HG03060 (cell line): ENCODE data around the gene TACC2.

Source experiments
- ATAC-seq: cut with Tn5 transposase; IDR thresholded peaks from one replicate; pipeline ENCODE4 v1.9.1; 2021; ENCODE audit warnings: low read depth, moderate number of reproducible peaks; ENCODE audit not compliant: unreplicated experiment

The TACC2 gene

DNA sequence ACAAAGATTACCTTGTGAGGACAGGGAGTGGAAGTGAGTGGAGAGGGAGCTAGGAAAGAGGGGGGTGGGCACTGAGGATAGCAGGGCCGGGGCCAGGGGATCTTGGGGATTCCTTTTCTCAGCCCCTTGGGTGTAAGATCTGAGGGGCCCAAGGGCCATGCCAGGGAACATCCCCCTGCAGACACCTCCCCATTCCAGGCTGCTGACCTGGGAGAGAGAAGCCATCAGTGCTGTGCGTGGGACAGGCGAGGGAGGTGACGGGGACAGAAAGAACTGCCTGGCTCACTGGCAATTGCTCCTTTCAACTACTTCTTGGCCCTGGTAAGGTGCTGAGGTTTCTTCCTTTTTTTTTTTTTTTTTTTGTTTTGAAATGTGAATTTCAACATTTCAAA, 270.1 kb downstream of the TACC2 start:
- ATAC-seq = no peak

DNA sequence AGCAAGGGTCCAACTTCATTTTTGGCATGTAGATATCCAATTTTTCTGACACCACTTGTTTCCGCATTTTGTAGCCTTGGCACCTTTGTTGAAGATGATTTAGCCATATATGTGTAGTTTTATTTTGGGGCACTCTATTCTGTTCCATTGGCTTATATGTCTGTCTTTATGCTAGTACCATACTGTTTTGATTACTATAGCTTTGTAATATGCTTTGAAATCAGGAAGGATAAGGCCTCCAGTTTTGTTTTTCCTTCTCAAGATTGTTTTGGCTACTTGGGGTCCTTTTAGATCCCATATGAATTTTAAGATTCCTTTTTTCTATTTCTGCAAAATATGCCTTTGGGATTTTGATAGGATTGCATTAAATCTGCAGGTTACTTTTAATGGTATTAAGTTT, 272.6 kb downstream of the TACC2 start:
- ATAC-seq = no peak

DNA sequence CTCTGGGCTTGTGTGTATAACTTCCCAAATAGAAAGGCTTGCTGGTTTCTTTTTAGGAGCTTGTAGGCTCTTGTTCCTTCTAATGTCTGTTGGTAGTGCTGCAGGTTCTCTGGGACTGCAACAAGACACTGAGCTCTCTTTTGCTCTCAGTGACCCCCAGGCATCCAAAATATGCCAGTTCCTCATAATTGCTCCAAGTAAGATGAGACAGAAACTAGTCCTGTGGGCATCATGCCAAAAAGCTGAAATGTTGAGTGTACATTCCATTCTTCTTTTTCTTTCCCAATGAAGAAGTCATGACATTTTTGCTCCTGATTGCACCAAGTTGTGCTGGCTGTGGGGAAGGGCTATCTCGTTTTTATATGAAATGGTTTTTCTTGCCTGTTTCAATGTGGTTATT, 275.0 kb downstream of the TACC2 start:
- no peak for ATAC-seq

DNA sequence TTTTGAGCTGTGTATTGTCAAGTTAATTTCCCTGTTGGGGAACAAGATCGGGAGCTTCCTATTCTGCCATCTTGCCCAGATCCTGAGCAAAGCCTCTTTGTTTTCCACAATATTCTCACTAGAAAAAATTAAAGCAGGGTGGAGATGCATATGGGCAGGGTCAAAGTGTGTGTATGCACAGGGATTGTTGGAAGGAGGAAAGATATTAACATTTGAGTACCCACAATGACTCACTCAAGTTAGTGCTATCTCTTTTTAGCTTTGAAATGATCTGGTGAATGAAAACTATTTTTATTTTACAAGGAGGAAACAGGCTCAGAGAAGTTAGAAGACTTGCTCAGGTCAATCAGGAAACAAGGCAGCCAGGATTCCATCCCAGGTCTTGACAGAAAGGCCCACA, 275.5 kb downstream of the TACC2 start:
- no peak for ATAC-seq

DNA sequence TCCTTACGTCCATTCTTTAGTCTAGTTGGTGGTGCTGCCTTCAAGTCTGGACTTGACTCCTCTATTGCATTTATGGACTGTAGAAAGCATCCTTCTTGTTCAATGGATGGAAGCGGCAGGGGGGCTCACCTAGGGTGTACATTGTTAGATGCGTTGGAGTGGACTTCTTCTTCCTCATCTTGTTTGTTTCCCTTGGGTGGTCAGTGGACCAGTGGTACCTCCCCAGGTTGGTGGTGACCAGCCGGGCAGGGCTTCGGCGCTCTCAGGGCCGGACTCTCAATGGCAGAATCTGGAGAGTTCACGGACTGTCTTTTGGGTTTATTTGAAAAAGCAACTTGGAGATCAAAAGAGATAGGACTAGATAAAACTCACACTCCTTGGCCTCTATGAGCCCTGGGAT, 276.0 kb downstream of the TACC2 start:
- no peak for ATAC-seq

DNA sequence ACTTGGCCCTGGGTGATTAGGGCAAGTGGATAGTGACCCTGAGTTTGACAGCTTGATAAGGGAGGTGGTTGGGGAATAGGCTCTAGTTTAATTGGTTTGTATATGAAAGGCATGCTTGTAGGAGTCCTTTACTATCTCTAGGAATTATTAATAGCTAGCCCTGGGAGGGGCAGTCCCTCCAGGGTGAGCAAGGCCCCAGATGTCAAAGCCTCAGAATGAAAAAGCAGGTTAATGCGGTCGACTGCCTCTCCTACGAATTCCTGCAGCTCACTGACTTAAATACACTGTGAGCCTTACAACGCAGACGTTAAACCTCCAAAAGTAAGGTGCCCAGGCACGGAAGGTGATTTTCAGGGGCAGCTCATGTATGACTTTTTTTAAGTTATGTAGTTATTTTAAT, 276.9 kb downstream of the TACC2 start:
- ATAC-seq = no peak

DNA sequence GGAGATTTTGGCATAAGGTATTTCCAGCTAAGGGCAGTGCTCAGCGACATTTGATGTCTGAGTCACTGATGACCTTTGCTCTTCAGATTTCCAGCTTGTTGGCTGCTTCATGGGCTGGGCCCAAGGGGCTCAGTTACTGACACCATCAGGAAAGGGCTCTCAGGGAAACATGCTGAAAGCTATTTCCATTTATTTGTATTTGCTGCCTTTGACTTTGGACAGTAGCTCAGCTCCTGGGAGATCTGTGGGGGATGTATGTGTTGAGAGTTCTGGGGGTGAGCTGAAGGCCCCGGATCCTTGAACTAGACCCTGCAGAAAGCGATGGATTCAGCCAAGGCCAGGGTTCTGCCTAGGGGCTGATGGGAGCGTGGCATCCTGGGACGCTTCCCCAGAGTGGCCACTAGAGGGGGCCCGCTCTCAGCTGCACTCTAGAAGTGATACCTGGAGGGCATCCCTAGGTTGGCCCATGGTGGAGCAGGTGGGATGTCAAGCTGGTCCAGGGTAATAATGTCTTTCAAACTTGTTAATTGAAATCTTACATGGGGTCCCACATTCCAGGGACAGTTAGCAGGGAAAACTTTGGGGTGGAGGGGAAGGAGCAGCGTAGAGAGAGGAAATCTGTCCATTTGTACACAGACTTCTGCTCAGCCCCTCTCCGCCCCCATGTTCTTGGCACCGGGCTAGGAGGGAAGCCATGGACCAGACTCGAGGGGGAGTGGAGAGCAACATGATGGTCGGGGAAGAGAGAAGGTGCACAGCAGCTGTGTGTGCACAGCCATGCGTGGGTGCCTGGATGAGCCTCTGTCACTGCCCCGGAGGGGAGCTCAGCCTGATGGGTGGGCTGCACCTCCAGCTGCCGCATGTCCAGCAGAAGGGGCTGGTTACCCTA, 279.1 kb downstream of the TACC2 start:
- peak; percentile 65 for ATAC-seq

DNA sequence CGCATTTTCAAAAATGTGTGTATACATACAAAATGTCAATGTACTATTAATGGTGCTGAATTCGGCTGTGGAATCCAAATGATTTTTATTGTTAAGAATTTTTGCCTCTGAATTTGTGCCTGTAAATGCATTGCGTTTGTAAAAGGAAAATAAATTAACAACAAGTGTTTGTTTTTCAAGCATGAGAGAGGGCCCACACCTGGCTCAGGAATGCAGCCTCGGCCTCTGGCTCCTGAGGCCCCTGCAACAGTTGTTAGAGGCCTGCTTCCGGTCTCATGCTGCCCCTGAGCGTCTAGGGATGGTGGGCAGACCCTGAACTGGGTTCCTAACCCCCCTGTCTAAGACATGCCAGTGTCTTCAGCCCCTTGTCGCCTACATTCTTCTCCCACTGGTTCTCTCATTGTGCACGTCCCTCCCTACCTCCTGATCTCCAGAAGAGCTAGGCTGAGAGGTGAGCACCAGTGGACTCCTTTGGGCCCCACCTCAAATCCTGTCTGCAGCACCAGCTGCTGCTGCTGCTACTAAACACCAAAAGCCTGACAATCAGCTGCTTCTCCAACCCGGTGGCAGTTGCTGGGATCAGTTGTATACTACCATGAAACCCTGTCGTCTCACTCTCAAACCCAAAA, 280.2 kb downstream of the TACC2 start:
- no peak for ATAC-seq

DNA sequence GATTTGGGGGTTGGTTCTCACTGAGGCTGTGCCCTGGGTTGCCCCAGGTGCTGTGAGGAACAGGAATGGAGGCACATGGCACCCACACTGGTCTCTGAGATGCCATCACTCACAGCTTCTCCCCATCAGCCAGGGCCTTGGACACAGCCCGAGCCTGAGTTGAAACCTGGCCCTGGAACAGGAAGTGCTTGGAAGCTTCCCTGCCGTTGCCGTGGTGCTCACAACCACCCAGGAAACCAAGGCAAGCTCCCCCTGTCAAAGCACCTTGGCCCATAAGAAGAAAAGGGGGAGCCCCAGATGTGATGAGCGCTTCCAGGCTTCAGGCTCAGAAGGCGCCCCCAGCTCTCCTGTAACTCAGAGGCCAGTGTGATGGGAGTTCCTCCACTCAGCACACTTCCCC, 282.1 kb downstream of the TACC2 start, which contains the start of gene BTBD16:
BTBD16 (plus strand) TSS at position 221 of the 400 bp plus-strand sequence. CDS start 3,786 bp downstream, outside the sequence.
- no peak for ATAC-seq

DNA sequence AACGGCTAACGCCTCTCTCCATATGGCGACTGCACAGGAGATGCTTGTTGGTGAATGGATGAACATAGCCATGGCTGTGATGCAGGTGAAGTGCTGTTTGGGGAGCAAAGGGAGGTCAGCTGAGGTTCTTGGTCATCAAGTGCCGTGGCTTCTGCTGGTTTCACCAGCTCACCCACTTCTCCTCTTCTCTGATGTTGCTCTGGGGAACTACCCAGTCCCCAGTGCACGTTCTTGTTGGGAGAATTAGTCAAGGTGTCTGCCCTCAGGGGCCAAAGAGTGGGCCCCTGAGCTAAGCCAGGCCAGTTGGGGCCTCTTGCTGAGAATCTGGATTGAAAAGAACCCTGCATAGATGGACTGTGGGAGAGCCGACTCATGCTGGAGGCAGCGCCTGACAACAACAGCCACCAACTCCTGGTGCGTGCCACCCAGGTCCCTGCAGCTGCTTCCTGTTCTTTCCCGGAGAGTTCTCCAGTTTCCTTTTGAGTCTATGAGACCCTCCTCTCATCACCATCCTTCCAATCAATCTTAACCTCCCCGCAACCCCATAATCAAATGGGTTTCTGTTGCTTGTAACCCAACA, 285.1 kb downstream of the TACC2 start:
- no peak for ATAC-seq

DNA sequence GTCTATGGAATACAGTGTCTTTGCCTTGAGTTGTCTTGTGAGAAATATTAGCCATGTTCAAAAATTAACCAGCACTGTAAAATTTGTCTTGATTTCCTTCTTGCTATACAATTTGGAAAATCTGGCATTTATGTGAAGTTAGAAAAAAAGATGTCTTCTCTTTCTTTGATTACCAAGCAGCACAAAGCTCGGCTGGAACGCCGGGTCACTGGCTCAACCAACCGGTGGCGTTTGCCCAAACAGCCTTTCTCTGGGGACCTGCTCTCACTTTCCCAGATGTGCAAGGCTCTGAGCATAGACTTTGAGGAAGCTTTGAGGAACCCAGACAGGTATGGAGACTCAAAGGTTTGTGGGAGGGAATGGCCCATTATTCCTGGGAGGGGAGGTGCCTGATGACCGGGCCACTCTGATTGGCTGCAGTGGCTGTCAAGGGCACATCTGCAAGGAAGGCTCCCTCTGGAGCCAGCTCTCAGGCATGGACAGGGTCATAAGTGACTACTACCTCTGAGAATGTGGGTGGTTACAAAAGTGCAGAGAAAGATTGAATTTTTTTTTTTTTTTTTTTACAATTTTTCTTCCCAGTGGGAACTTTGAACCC, 287.7 kb downstream of the TACC2 start:
- no peak for ATAC-seq

DNA sequence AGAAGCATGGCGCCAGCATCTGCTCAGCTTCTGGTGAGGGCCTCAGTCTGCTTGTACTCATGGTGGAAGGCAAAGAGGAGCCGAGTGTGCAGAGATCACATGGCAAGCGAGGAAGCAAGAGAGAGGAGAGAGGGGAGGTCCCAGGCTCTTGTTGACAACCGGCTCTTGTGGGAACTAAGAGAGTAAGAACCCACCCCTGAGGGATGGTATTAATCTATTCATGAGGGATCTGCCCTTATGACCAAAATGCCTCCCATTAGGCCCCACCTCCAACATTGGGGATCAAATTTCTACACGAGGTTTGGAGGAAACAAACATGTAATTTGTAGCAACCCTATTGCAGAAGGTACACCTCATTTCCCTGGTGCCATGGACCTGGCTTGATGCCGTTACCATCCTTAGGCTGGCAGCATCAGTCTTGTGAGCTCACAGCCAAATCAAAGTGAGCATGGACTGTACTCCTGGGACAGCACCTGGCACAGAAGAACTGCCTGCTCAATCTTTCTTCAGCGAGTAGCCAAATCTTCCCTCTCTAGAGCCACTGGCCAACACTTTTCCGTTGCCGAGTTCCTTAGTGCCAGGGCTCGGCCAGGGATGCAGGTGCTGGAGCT, 288.7 kb downstream of the TACC2 start:
- ATAC-seq = no peak

DNA sequence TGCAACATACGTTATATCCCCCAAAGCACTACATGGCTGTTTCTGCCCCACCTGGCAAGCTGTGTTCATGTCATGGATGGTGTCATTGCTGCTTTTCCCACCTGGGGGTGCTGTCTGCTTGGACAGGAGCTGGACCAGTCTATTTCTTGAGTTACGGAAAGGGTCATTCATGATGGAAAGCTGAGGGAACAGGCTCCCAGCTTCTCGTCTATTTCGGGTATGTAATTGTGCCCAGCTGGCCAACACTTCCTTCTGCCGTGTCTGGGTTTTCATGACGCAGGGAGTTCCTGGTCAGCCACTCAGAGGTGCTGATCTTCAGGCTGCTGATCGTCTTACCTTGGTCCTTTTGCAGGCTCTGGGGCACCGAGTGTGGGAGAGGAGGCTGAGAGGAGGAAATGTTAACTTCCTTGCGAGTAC, 290.8 kb downstream of the TACC2 start:
- ATAC-seq = no peak

DNA sequence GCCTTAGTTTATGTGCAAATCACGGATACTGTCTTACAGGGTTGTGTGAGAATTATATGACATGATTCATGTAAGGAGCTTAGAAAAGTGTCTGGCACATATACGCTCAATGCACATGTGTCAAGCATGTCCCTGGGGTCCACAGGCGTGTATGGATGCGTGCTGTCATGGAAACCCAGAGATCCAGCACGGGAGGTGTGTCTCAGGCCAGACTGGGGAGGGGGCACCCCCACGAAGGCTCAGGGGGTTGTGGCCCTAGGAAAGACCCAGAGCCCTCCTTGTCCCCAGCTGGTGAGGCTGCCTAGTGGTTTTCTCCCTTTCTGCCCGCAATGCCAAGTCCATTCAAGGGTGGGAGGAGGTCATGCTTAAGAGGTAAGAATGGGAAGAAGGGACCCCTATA, 291.2 kb downstream of the TACC2 start:
- ATAC-seq = no peak

DNA sequence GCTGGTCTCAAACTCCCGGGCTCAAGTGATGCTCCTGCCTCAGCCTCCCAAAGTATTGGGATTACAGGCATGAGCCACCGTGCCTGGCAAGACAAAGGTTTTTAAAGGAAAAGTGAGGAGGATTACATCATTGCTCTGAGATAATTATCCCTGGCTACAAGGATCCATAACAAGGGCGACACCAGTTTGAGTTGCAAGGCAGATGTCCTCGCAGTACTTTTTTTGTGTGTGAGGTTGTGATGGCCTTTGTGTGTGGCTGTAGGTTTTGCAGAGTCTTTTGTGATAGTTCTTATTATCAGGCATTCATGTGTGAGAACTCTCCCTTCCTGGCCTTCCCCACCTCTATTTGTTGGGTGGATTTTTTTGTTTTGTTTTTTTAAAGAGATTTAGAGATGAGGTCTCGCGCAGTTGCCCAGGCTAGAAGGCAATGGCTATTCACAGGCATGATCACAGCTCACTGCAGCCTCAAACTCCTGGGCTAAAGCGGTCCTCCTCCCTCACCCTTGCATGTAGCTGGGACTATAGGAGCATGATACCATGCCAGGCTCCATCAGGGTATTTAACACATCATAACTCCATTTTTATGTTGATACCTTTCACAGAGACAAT, 292.2 kb downstream of the TACC2 start:
- no peak for ATAC-seq

DNA sequence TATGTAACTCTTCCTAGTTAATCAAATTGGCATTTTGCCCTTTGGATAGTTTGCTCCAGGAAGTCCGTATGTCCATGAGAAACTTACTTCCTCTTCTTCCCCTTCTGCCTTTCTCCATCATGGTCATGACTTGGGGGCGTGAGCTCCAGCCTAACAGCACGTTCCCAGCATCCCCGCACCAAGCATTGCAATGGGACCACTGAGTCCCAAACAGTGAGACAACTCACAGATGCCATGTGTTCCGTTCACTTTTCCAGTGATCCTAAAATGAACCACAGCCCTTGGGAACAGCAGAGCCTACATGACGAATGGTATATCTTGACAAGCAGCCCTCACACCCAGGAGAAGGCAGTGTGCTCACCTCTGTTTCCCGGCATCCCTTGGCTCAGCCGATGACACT, 292.8 kb downstream of the TACC2 start:
- no peak for ATAC-seq

DNA sequence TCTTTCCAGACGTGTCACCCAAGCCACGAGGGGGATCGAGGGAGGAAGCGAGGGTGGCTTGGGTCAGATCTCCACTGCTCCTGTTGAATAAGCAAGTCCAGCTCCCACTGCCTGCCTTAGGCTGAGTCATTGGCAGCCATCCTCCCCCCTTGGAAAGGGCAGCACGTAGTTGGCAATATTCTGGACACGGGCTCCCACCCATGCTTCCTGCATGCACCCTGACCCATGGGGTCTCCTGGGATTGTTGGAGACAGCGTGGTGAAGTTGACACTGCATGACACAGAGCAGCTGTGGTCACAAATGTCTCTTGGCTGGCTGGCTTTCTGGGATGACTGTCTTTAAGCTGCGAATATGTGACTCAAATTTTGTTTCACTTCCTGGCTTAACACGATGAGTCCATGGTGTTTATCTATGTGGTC, 293.3 kb downstream of the TACC2 start:
- no peak for ATAC-seq

DNA sequence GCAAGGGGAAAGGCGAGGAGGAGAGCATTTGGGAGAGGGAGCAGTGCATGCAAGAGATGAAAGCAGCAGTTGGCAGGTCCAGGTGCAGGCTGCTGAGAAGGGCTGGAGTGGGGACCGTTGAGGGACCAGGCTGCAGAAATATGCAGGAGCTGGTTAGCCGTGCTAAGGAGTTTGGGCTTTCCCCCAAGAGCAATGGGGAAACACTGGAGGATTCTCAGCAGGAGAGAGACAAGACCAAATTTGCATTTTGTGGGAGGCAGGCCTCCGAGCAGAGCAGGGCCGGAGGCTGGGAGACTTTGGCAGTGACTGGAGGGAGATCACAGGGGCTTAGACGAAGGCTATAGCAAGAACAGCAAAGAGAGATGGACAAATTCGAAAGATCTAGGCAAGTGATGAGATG, 293.9 kb downstream of the TACC2 start:
- no peak for ATAC-seq

DNA sequence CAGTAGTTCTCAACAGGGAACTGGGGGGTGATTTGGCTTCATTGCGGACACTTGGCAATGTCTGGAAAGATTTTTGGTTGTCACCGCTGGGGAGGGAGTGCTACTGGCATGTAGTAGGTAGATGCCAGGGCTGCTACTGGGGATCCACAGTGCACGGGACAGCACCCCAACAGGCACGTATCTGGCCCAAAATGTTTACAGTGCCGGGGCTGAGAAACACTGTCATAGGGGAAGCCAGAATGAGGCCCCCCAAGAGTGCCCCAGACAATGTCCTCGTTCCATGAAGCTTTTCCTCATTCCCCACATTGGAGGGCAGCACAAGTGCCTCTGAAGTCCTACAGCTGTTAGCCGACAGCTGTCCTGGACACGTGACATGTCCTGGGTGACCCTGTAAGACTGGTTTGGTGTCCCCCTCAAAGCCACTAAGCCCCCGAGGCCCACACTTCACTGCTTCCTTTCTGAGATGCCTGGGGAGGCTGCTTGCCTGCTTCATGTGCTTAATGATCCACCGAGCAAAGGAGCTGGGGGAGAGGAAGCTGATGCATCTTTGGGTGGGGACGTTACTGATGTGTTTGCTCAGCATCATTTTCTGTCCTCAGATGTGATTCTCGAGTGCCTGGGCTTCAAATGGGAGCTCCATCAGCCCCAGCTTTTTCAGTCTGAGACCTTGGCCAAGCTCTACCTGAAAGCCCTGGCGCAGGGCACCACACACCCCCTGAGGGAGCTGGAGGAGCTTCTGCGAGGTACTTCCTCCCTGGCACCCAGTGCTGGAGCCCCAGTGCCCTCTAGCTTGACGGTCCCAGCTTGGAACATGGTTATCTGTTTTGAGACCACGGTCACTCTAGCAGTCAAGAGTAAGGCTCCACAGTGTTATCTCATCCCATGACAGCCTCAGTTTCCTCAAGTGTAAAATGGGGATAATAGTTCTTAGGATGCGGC, 296.8 kb downstream of the TACC2 start:
- no peak for ATAC-seq
